OCI-LY7 (cell line): ENCODE results near the gene SLC20A1. TPM values are rescaled to one million over a fixed set of nuclear protein-coding genes. Genes with fewer than 3 reads are reported as not detected.

ENCODE experiments used
- BruUV-seq: library from RNA; stranded (reverse); fragments of 400-500 nt; replicated peaks from 2 replicates; lab custom pipeline; 2021; lab: Mats Ljungman, UMichigan
- CTCF ChIA-PET: fragments of 300-600 bp; sonication (Branson Sonifier 250); formaldehyde crosslinking; loops from one replicate; lab custom pipeline; 2022; ENCODE audit warnings: antibody characterized with exemption; ENCODE audit not compliant: unreplicated experiment; lab: Charles Lee
- POLR2A ChIA-PET: fragments of 300-600 bp; sonication (Branson Sonifier 250); formaldehyde crosslinking; loops from one replicate; lab custom pipeline; 2022; ENCODE audit warnings: antibody characterized with exemption; lab: Charles Lee
- DNase-seq: peaks from one replicate; pipeline ENCODE4 v3.0.0-alpha.2; 2015; ENCODE audit warnings: low spot score
- H2AFZ ChIP-seq: fragments of 200-600 bp; sonication (generic), shearing (Covaris generic); 2 replicates; pipeline ENCODE4 v1.6.1; 2014; ENCODE audit warnings: mild to moderate bottlenecking, antibody characterized with exemption, low read length, moderate library complexity
- H3K27ac ChIP-seq: fragments of 200-600 bp; sonication (generic); 2 replicates; pipeline ENCODE4 v1.5.1; 2014; ENCODE audit warnings: mixed run types, low read depth, mild to moderate bottlenecking, moderate library complexity, low read length, inconsistent platforms; ENCODE audit not compliant: poor library complexity, severe bottlenecking
- H3K36me3 ChIP-seq: fragments of 200-600 bp; sonication (generic); 2 replicates; pipeline ENCODE4 v1.6.1; 2014; ENCODE audit warnings: mild to moderate bottlenecking, antibody characterized with exemption, low read length, moderate library complexity, mixed read lengths; ENCODE audit not compliant: insufficient read depth
- H3K4me1 ChIP-seq: fragments of 200-600 bp; sonication (generic); 2 replicates; pipeline ENCODE4 v1.5.1; 2014; ENCODE audit warnings: mild to moderate bottlenecking, low read length; ENCODE audit not compliant: insufficient read depth, poor library complexity, severe bottlenecking
- H3K4me2 ChIP-seq: fragments of 200-600 bp; sonication (generic); 2 replicates; pipeline ENCODE4 v1.6.1; 2014; ENCODE audit warnings: mild to moderate bottlenecking, low read length
- H3K4me3 ChIP-seq: fragments of 200-600 bp; sonication (generic); 2 replicates; pipeline ENCODE4 v1.5.1; 2014; ENCODE audit warnings: mild to moderate bottlenecking, low read depth, low read length; ENCODE audit not compliant: poor library complexity, severe bottlenecking
- H3K79me2 ChIP-seq: fragments of 200-600 bp; sonication (generic); 2 replicates; pipeline ENCODE4 v1.6.1; 2016; ENCODE audit warnings: low read depth, mild to moderate bottlenecking, low read length, moderate library complexity, mixed read lengths; ENCODE audit not compliant: insufficient read depth
- H3K9me2 ChIP-seq: fragments of 200-600 bp; sonication (generic); 2 replicates; pipeline ENCODE4 v1.6.1; 2016; ENCODE audit warnings: mild to moderate bottlenecking, low read length, mixed read lengths; ENCODE audit not compliant: insufficient read depth
- H3K9me3 ChIP-seq: fragments of 200-600 bp; sonication (generic); 2 replicates; pipeline ENCODE4 v1.6.1; 2014; ENCODE audit warnings: mild to moderate bottlenecking, mixed run types, low read length, mixed read lengths
- H4K20me1 ChIP-seq: fragments of 200-600 bp; sonication (generic); 2 replicates; pipeline ENCODE4 v1.6.1; 2014; ENCODE audit warnings: mild to moderate bottlenecking, antibody characterized with exemption, low read length, moderate library complexity, mixed read lengths; ENCODE audit not compliant: insufficient read depth
- CTCF ChIP-seq: fragments of 200-600 bp; sonication (generic); conservative IDR thresholded peaks from 2 replicates; pipeline ENCODE4 v1.5.1; 2014; ENCODE audit warnings: mild to moderate bottlenecking, antibody characterized with exemption, low read length, moderate library complexity, mixed read lengths
- EZH2phosphoT487 ChIP-seq: fragments of 200-600 bp; sonication (generic); IDR thresholded peaks from 2 replicates; pipeline ENCODE4 v1.6.1; 2018; ENCODE audit warnings: low read depth, borderline replicate concordance, mild to moderate bottlenecking, mixed run types, antibody characterized with exemption, low read length, moderate library complexity, mixed read lengths
- intact Hi-C: fragments of 100-400 bp; cut with micrococcal nuclease; formaldehyde crosslinking; loops from one replicate; pipeline ENCODE4 v1.10.0; 2022; ENCODE audit not compliant: unreplicated experiment
- total RNA-seq, 2 experiments: library from RNA; depleted of rRNA in 1 of 2; stranded (reverse); fragments of >200 nt in 1 of 2; shearing (Covaris generic) in 1 of 2; gene quantifications; 2 replicates each; pipeline ENCODE4 v1.2.3, GENCODE V29; 2014 to 2022

SLC20A1 gene
- total RNA-seq, 2 experiments from 2014 or later, result 64.8 to 89.5 TPM

- Histone ChIP-seq H3K9me2 (no peaks in the 10 kb centered on the region), H3K36me3 (no peaks in the 10 kb centered on the region), H4K20me1 (no peaks in the 10 kb centered on the region), H3K9me3 (no peaks in the 10 kb centered on the region), H3K27ac (no peak overlapping the region), H3K79me2 (no peaks in the 10 kb centered on the region), H3K4me1 (peaks cover 1% of the 10 kb centered on the region), H3K4me3 (no peak overlapping the region), H3K4me2 (no peak overlapping the region), H2AFZ (no peak overlapping the region)
- ChIA-PET POLR2A (interaction anchor here (0.6 to 1.2 kb wide), 6 partner anchors 9 to 959 kb away, joined by 3 to 5 read pairs (median 4); partner anchors contain the start of gene SLC20A1), CTCF (interaction anchor here (0.6 kb wide), 1 partner anchor 9 kb away, joined by 6 read pairs; no protein-coding TSS in a partner anchor)
- no TSS peak for BruUV-seq
- no peak for TF ChIP-seq EZH2phosphoT487
- no peak for TF ChIP-seq CTCF
- peak; percentile 22 for DNase-seq
- intact Hi-C loops, result no loop called here
Observed at GRCh38 chr2:112636605-112637288, 9.0 kb upstream of the SLC20A1 start.

GRCh38 chr2:112637289-112637660 is 8.5 kb upstream of the SLC20A1 start:
- DNase-seq, result no peak
- Histone ChIP-seq H3K36me3 (no peaks in the 10 kb centered on the region), H3K27ac (no peak overlapping the region), H3K9me2 (no peaks in the 10 kb centered on the region), H4K20me1 (no peaks in the 10 kb centered on the region), H3K9me3 (no peaks in the 10 kb centered on the region), H2AFZ (no peak overlapping the region), H3K4me1 (peaks cover 4% of the 10 kb centered on the region), H3K79me2 (no peaks in the 10 kb centered on the region), H3K4me3 (no peak overlapping the region), H3K4me2 (no peak overlapping the region)
- CTCF ChIA-PET, result interaction anchor here (0.6 kb wide), 1 partner anchor 9 kb away, joined by 6 read pairs; no protein-coding TSS in a partner anchor
- intact Hi-C loops, result no loop called here
- POLR2A ChIA-PET, result interaction anchor here (0.6 to 1.2 kb wide), 5 partner anchors 8 to 248 kb away, joined by 3 to 5 read pairs (median 4); partner anchors contain the start of gene SLC20A1
- no TSS peak for BruUV-seq
- TF ChIP-seq CTCF (no peak), EZH2phosphoT487 (no peak)

- intact Hi-C loops, result loop anchor here (10.0 kb wide), 1 partner anchor 755 kb away; the partner anchor contains the start of gene ANAPC1
- no peak for DNase-seq
- POLR2A ChIA-PET, result interaction anchor here (0.6 kb wide), 1 partner anchor 60 kb away, joined by 5 read pairs; no protein-coding TSS in a partner anchor
- no peaks in the 10 kb centered on the region for H3K36me3 ChIP-seq
- H3K27ac ChIP-seq, result no peak overlapping the region
- H3K4me3 ChIP-seq, result no peak overlapping the region
- peaks cover 13% of the 10 kb centered on the region for H3K4me1 ChIP-seq
- no peaks in the 10 kb centered on the region for H3K9me2 ChIP-seq
- no peaks in the 10 kb centered on the region for H4K20me1 ChIP-seq
- H3K79me2 ChIP-seq, result peaks cover 7% of the 10 kb centered on the region; the same call in 1 of the 2 replicates
- CTCF ChIA-PET, result no interaction called here
- no peak for TF ChIP-seq EZH2phosphoT487
- TF ChIP-seq CTCF, result no peak
- H2AFZ ChIP-seq, result no peak overlapping the region
- H3K4me2 ChIP-seq, result no peak overlapping the region
- BruUV-seq, result no TSS peak
- H3K9me3 ChIP-seq, result no peaks in the 10 kb centered on the region
Observed at GRCh38 chr2:112639936-112640335, 5.8 kb upstream of the SLC20A1 start.
